Cardiac muscle cell (in vitro differentiated cells and primary cell): ENCODE measurements around the gene DMXL2. TPM values are rescaled to one million over a fixed set of nuclear protein-coding genes. Genes with fewer than 3 reads are reported as not detected.
"Not testable (repeated sequence)": the region's sequence is repeated elsewhere in the genome, so short reads cannot be mapped to it uniquely, and the experiment has no call there.

ENCODE experiments used
- DNase-seq, 2 donors: peaks; one replicate each; pipeline versions ENCODE4 v3.0.0 to v3.0.0-alpha.2; 2010 to 2017; ENCODE audit warnings: low read depth in 1 of 2, low spot score in 1 of 2
- H3K27ac ChIP-seq: fragments of 200-600 bp; sonication (generic); 2 replicates; pipeline ENCODE4 v1.5.1; 2016
- H3K27me3 ChIP-seq: fragments of 200-600 bp; sonication (generic); 2 replicates; pipeline ENCODE4 v1.6.0; 2016; ENCODE audit warnings: control low read depth
- H3K36me3 ChIP-seq: fragments of 200-600 bp; sonication (generic); 2 replicates; pipeline ENCODE4 v1.5.1; 2016; ENCODE audit warnings: control low read depth
- H3K4me1 ChIP-seq: fragments of 200-600 bp; sonication (generic); 2 replicates; pipeline ENCODE4 v1.8.1; 2017; ENCODE audit warnings: low read depth, mild to moderate bottlenecking, mixed run types
- H3K4me3 ChIP-seq: fragments of 200-600 bp; sonication (generic); 2 replicates; pipeline ENCODE4 v1.5.1; 2016; ENCODE audit warnings: mild to moderate bottlenecking
- H3K9me3 ChIP-seq: fragments of 200-600 bp; sonication (generic); 2 replicates; pipeline ENCODE4 v1.5.1; 2017; ENCODE audit warnings: low read depth, mild to moderate bottlenecking, control low read depth
- polyA plus RNA-seq: library from polyadenylated mRNA; unstranded; fragments of >200 nt; fragmentation: Nextera tagmentation; extraction: Ambion mirVana; gene quantifications from 2 replicates; pipeline ENCODE4 v1.2.1, GENCODE V29; 2016
- total RNA-seq: library from RNA; depleted of rRNA; stranded (reverse); fragments of >200 nt; gene quantifications from 2 replicates; pipeline ENCODE4 v1.2.3, GENCODE V29; 2016
- TF ChIP-seq, protein P1 (sequence below): IDR thresholded peaks from 2 replicates; pipeline ENCODE4 v1.5.1; 2012; ENCODE audit warnings: low read depth, mild to moderate bottlenecking, low read length

Gene DMXL2
- total and polyA plus RNA-seq, 2 experiments from 2014 or later, result 16.3 to 34.0 TPM

DNA sequence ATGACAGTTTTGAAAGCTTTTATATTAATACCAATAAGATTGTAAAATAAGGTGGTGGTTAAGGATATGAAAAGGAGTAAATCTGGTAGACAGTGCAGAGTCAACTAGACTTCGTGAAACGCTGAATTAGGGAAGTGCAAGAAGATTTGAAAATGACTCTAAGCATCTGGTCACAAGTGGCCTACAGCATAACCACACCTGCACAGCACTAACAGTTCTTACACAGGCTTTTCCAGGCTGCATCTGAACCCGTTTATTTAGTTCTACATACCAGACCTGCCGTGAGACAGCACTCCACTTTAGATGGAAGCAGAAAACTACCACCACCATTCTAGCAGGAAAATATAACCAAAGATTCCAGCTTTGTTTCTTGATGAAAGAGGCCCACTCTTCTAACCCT lies 1.9 kb downstream of the DMXL2 start:
- Histone ChIP-seq H3K4me3 (peak overlapping the region; percentile 66), H3K27ac (no peak overlapping the region), H3K36me3 (no peaks in the 10 kb centered on the region), H3K9me3 (no peaks in the 10 kb centered on the region), H3K27me3 (no peaks in the 10 kb centered on the region), H3K4me1 (peaks cover 14% of the 10 kb centered on the region)
- no peak for DNase-seq
- TF ChIP-seq, protein P1, sequence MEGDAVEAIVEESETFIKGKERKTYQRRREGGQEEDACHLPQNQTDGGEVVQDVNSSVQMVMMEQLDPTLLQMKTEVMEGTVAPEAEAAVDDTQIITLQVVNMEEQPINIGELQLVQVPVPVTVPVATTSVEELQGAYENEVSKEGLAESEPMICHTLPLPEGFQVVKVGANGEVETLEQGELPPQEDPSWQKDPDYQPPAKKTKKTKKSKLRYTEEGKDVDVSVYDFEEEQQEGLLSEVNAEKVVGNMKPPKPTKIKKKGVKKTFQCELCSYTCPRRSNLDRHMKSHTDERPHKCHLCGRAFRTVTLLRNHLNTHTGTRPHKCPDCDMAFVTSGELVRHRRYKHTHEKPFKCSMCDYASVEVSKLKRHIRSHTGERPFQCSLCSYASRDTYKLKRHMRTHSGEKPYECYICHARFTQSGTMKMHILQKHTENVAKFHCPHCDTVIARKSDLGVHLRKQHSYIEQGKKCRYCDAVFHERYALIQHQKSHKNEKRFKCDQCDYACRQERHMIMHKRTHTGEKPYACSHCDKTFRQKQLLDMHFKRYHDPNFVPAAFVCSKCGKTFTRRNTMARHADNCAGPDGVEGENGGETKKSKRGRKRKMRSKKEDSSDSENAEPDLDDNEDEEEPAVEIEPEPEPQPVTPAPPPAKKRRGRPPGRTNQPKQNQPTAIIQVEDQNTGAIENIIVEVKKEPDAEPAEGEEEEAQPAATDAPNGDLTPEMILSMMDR, result no peak

DNA sequence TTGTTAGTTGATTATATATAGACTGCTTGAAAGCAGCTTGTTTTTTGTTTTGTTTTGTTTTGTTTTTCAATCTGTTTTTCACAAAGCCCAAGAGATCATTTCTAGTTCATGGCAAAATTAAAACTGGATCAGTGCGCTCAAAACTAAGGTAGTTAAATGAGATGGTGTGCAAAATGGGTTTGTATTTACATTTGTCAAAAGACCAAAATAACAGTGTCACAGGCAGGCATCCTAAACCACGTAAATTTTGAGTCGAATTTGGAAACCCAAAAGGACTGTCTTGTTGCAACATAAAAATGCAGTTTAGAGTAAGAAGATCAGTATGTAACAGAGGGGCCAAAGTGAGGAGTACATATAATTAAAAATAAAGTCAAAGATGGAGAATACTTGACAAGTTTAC lies 2.4 kb downstream of the DMXL2 start:
- Histone ChIP-seq H3K4me1 (peaks cover 14% of the 10 kb centered on the region), H3K9me3 (no peaks in the 10 kb centered on the region), H3K36me3 (no peaks in the 10 kb centered on the region), H3K27me3 (no peaks in the 10 kb centered on the region), H3K4me3 (no peak overlapping the region), H3K27ac (no peak overlapping the region)
- TF ChIP-seq, protein P1, result no peak
- DNase-seq, result no peak

DNA sequence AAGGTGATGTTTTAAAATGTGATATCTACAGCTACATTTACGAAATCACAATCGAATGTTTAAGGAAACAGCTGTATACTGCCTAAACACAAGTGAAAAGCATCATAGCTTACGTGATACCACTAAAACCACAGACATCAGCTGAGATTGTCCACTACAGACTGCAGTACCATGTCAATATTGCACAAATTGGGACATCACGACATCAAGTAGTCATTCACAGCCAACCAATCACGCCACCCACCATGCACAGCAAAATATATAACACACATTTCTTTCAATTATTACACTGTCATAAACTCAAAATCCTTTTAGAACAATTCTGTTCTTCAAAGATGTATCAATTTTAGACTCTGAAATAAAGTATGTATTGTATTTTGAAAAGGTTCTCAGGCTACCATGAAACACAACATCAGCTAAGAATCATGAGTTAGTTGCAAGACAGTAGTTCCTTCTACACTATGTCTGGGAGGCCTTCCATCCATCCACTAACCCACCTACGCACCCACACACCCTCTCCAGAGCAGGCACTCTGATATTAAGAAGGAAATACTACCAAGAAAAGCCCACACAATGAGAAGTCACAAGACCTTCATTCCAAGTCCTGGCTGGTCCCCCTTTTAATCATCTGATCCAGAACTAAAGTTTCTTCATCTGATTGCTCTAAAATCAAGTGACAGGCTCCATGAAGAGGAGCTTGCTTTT lies 3.1 kb downstream of the DMXL2 start:
- TF ChIP-seq, protein P1, result no peak
- Histone ChIP-seq H3K27me3 (no peaks in the 10 kb centered on the region), H3K4me1 (peaks cover 14% of the 10 kb centered on the region), H3K27ac (no peak overlapping the region), H3K9me3 (no peaks in the 10 kb centered on the region), H3K4me3 (no peak overlapping the region), H3K36me3 (no peaks in the 10 kb centered on the region)
- no peak for DNase-seq

DNA sequence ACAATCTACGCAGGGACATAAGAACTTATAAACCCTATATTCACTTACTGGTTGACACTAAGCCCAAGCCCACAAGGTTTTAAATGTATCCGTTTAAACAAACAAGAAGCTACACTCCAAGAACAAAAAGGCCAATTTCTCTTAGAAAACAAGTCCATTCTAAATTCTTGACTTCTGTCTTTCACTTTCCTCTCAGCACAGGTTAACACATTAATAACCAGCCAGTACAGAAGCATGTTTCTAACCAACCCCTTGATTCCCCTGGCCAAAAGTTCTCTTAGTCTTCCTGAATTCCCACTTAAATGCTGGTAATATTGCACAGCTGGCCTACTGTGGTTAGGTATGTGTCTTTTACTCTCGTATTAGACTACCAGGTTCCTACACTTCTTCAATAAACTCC lies 4.7 kb downstream of the DMXL2 start:
- Histone ChIP-seq H3K36me3 (no peaks in the 10 kb centered on the region), H3K9me3 (no peaks in the 10 kb centered on the region), H3K27me3 (no peaks in the 10 kb centered on the region), H3K4me1 (peaks cover 14% of the 10 kb centered on the region), H3K27ac (no peak overlapping the region), H3K4me3 (no peak overlapping the region)
- TF ChIP-seq, protein P1, result no peak
- DNase-seq, result no peak

DNA sequence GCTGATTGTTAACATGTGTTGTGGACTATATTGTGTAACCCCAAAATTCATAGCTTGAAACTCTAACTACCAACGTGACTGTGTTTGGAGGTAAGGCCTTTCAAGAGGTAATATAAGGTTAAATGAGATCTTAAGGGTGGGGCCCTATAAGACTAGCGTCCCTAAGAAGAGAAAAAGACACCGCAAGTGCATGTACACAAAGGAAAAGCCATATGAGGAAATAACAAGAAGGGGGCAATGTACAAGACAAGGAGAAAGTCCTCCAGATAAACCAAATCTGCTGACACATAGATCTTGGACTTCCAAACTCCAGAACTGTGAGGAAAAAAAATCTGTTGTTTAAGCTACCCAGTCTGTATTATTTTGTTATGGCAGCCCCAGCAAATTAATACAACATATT lies 8.6 kb downstream of the DMXL2 start:
- no peak overlapping the region for H3K27ac ChIP-seq
- no peaks in the 10 kb centered on the region for H3K36me3 ChIP-seq
- no peak for DNase-seq
- no peak overlapping the region for H3K4me3 ChIP-seq
- TF ChIP-seq, protein P1, result no peak
- no peaks in the 10 kb centered on the region for H3K4me1 ChIP-seq
- no peaks in the 10 kb centered on the region for H3K27me3 ChIP-seq
- no peaks in the 10 kb centered on the region for H3K9me3 ChIP-seq

DNA sequence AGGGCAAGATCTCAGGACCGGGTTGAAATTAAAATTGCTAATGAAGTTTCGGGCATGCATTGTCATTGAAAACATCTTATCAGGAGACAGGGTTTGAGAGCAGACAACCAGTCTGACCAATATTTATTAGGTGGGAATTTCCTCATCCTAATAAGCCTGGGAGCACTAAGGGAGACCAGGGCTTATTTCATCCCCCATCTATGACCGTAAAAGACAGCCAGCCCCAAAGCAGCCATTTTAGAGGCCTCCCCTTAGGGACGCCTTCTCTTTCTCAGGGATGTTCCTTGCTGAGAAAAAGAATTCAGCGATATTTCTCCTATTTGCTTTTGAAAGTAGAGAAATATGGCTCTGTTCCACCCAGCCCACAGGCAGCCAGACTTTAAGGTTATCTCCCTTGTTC lies 9.9 kb downstream of the DMXL2 start:
- H3K9me3 ChIP-seq, H3K36me3 ChIP-seq, DNase-seq, H3K4me3 ChIP-seq, H3K4me1 ChIP-seq, H3K27ac ChIP-seq, H3K27me3 ChIP-seq: not testable (repeated sequence)

DNA sequence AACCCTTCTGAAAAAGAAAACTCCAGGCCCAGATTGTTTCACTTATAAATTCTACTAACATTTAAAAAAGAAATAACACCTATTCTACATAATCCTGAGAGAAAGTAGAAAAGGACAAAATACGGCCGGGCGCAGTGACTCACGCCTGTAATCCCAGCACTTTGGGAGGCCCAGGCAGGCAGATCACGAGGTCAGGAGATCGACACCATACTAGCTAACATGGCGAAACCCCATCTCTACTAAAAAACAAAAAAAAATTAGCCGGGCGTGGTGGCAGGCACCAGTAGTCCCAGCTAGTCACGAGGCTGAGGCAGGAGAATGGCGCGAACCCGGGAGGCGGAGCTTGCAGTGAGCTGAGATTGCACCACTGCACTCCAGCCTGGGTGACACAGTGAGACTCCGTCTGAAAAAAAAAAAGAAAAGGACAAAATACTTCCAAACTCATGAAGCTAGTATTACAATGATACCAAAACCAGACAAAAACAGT lies 19.1 kb downstream of the DMXL2 start:
- not testable (repeated sequence) for H3K36me3 ChIP-seq, H3K27ac ChIP-seq, H3K27me3 ChIP-seq, H3K4me1 ChIP-seq, DNase-seq, H3K9me3 ChIP-seq
- H3K4me3 ChIP-seq, result peak overlapping the region; percentile 9
